GM15510 (cell line): ENCODE data around the gene CPED1.

Source experiments
- POLR2A ChIP-seq: IDR thresholded peaks from 3 replicates; pipeline ENCODE4 v1.6.1; 2011; ENCODE audit warnings: borderline replicate concordance; ENCODE audit not compliant: insufficient read length; ENCODE audit errors: extremely low read depth

CPED1 gene

GRCh38 chr7:120991581-120991980 lies 3.1 kb downstream of the CPED1 start:
- no peak for TF ChIP-seq POLR2A

GRCh38 chr7:120992272-120992964 lies 3.9 kb downstream of the CPED1 start:
- no peak for TF ChIP-seq POLR2A

GRCh38 chr7:120992965-120993494 lies 4.5 kb downstream of the CPED1 start:
- no peak for TF ChIP-seq POLR2A

GRCh38 chr7:120993553-120994191 lies 5.2 kb downstream of the CPED1 start:
- no peak for TF ChIP-seq POLR2A

- TF ChIP-seq POLR2A: no peak
Observed at GRCh38 chr7:120994512-120995410, 6.2 kb downstream of the CPED1 start.

GRCh38 chr7:120995654-120996053 lies 7.1 kb downstream of the CPED1 start:
- TF ChIP-seq POLR2A: no peak

- TF ChIP-seq POLR2A: no peak
Observed at GRCh38 chr7:120996333-120996987, 7.9 kb downstream of the CPED1 start.

GRCh38 chr7:120996988-120997345 lies 8.5 kb downstream of the CPED1 start:
- TF ChIP-seq POLR2A: no peak

GRCh38 chr7:120997882-120998474 lies 9.5 kb downstream of the CPED1 start:
- TF ChIP-seq POLR2A: no peak

GRCh38 chr7:120998520-120998919 lies 10.0 kb downstream of the CPED1 start:
- TF ChIP-seq POLR2A: no peak

GRCh38 chr7:120998996-120999565 lies 10.6 kb downstream of the CPED1 start:
- no peak for TF ChIP-seq POLR2A

- no peak for TF ChIP-seq POLR2A
Observed at GRCh38 chr7:121000081-121000983, 11.8 kb downstream of the CPED1 start.

- TF ChIP-seq POLR2A: no peak
Observed at GRCh38 chr7:121001234-121001906, 12.9 kb downstream of the CPED1 start.

- no peak for TF ChIP-seq POLR2A
Observed at GRCh38 chr7:121002048-121002756, 13.7 kb downstream of the CPED1 start.
